SJCRH30 (cell line): ENCODE measurements around the gene IQSEC1. TPM values are rescaled to one million over a fixed set of nuclear protein-coding genes. Genes with fewer than 3 reads are reported as not detected.

Experiments
- DNase-seq, 2 experiments: peaks; one replicate each; pipeline ENCODE4 v3.0.0-alpha.2; 2015 to 2020
- H3K27ac ChIP-seq: fragments of 250-450 bp; sonication (Bioruptor Pico); 2 replicates; pipeline ENCODE4 v1.5.1; 2020; ENCODE audit warnings: mild to moderate bottlenecking, moderate library complexity
- H3K27me3 ChIP-seq: fragments of 250-450 bp; sonication (Bioruptor Pico); 2 replicates; pipeline ENCODE4 v1.5.1; 2020; ENCODE audit warnings: mild to moderate bottlenecking, moderate library complexity
- H3K36me3 ChIP-seq: fragments of 250-450 bp; sonication (Bioruptor Pico); 2 replicates; pipeline ENCODE4 v1.5.1; 2020; ENCODE audit warnings: mild to moderate bottlenecking, moderate library complexity
- H3K4me1 ChIP-seq: fragments of 250-450 bp; sonication (Bioruptor Pico); 2 replicates; pipeline ENCODE4 v1.5.1; 2020; ENCODE audit warnings: mild to moderate bottlenecking, moderate library complexity
- H3K4me3 ChIP-seq: fragments of 250-450 bp; sonication (Bioruptor Pico); 2 replicates; pipeline ENCODE4 v1.5.1; 2020; ENCODE audit warnings: mild to moderate bottlenecking, moderate library complexity
- H3K9me3 ChIP-seq: fragments of 250-450 bp; sonication (Bioruptor Pico); replicated peaks from 2 replicates; pipeline ENCODE4 v1.5.1; 2020; ENCODE audit warnings: mild to moderate bottlenecking, moderate library complexity
- total RNA-seq: library from RNA; depleted of rRNA; stranded (reverse); fragments of >200 nt; shearing (Covaris generic); gene quantifications from 2 replicates; pipeline ENCODE4 v1.2.3, GENCODE V29; 2014; rRNA removed

Gene IQSEC1
- total RNA-seq, result 5.7 and 6.8 TPM in 2 replicates

GRCh38 chr3:13073326-13074005 is at the start of gene IQSEC1:
IQSEC1 (minus strand) TSS chr3:13073429; CDS start chr3:13073014, 415 bp downstream.
- no peaks in the 10 kb centered on the region for H3K36me3 ChIP-seq
- H3K27me3 ChIP-seq, result peaks cover 40% of the 10 kb centered on the region
- no peak for DNase-seq
- no peak within 1 kb of the TSS for H3K4me3 ChIP-seq
- H3K4me1 ChIP-seq, result no peaks in the 10 kb centered on the region
- H3K9me3 ChIP-seq, result no peaks in the 10 kb centered on the region
- H3K27ac ChIP-seq, result no peak within 1 kb of the TSS

- no peaks in the 10 kb centered on the region for H3K4me1 ChIP-seq
- no peaks in the 10 kb centered on the region for H3K36me3 ChIP-seq
- H3K27ac ChIP-seq, result no peak overlapping the region
- H3K4me3 ChIP-seq, result no peak overlapping the region
- DNase-seq, result no peak
- peaks cover 11% of the 10 kb centered on the region for H3K27me3 ChIP-seq
- no peaks in the 10 kb centered on the region for H3K9me3 ChIP-seq
These were observed 49.1 kb upstream of the IQSEC1 start for GRCh38 chr3:13122081-13123012.

- H3K4me3 ChIP-seq, result no peak overlapping the region
- no peaks in the 10 kb centered on the region for H3K9me3 ChIP-seq
- H3K36me3 ChIP-seq, result no peaks in the 10 kb centered on the region
- peaks cover 11% of the 10 kb centered on the region for H3K27me3 ChIP-seq
- DNase-seq, result no peak
- no peaks in the 10 kb centered on the region for H3K4me1 ChIP-seq
- no peak overlapping the region for H3K27ac ChIP-seq
These were observed 48.3 kb upstream of the IQSEC1 start for GRCh38 chr3:13121553-13122001.

- Histone ChIP-seq H3K36me3 (no peaks in the 10 kb centered on the region), H3K27ac (no peak overlapping the region), H3K4me3 (no peak overlapping the region), H3K9me3 (no peaks in the 10 kb centered on the region), H3K4me1 (no peaks in the 10 kb centered on the region), H3K27me3 (peaks cover 11% of the 10 kb centered on the region)
- DNase-seq, result no peak
These were observed 47.8 kb upstream of the IQSEC1 start for GRCh38 chr3:13120928-13121552.

- Histone ChIP-seq H3K36me3 (no peaks in the 10 kb centered on the region), H3K9me3 (no peaks in the 10 kb centered on the region), H3K4me3 (no peak overlapping the region), H3K27ac (no peak overlapping the region), H3K27me3 (peaks cover 11% of the 10 kb centered on the region), H3K4me1 (no peaks in the 10 kb centered on the region)
- DNase-seq, result no peak
These were observed 47.2 kb upstream of the IQSEC1 start for GRCh38 chr3:13120289-13120927.

GRCh38 chr3:13119471-13120220 is 46.4 kb upstream of the IQSEC1 start:
- Histone ChIP-seq H3K36me3 (no peaks in the 10 kb centered on the region), H3K27me3 (peaks cover 9% of the 10 kb centered on the region), H3K27ac (no peak overlapping the region), H3K4me3 (no peak overlapping the region), H3K4me1 (no peaks in the 10 kb centered on the region), H3K9me3 (no peaks in the 10 kb centered on the region)
- no peak for DNase-seq

GRCh38 chr3:13116426-13116825 is 43.2 kb upstream of the IQSEC1 start:
- no peak for DNase-seq
- no peak overlapping the region for H3K4me3 ChIP-seq
- peaks cover 3% of the 10 kb centered on the region; the same call in 1 of the 2 replicates for H3K4me1 ChIP-seq
- peaks cover 6% of the 10 kb centered on the region for H3K27me3 ChIP-seq
- no peak overlapping the region for H3K27ac ChIP-seq
- H3K9me3 ChIP-seq, result no peaks in the 10 kb centered on the region
- no peaks in the 10 kb centered on the region for H3K36me3 ChIP-seq

- no peaks in the 10 kb centered on the region for H3K9me3 ChIP-seq
- H3K27me3 ChIP-seq, result peaks cover 2% of the 10 kb centered on the region
- DNase-seq, result no peak
- no peaks in the 10 kb centered on the region for H3K36me3 ChIP-seq
- peaks cover 8% of the 10 kb centered on the region; the same call in 1 of the 2 replicates for H3K4me1 ChIP-seq
- H3K4me3 ChIP-seq, result no peak overlapping the region
- H3K27ac ChIP-seq, result no peak overlapping the region
These were observed 42.8 kb upstream of the IQSEC1 start for GRCh38 chr3:13115991-13116390.

- no peaks in the 10 kb centered on the region; the same call in none of the 2 replicates for H3K27me3 ChIP-seq
- H3K4me3 ChIP-seq, result no peak overlapping the region
- no peaks in the 10 kb centered on the region for H3K9me3 ChIP-seq
- H3K27ac ChIP-seq, result no peak overlapping the region
- DNase-seq, result no peak
- H3K4me1 ChIP-seq, result peaks cover 10% of the 10 kb centered on the region; the same call in 1 of the 2 replicates
- H3K36me3 ChIP-seq, result no peaks in the 10 kb centered on the region
These were observed 42.3 kb upstream of the IQSEC1 start for GRCh38 chr3:13115576-13115910.

GRCh38 chr3:13114811-13115575 is 41.8 kb upstream of the IQSEC1 start:
- Histone ChIP-seq H3K27me3 (no peaks in the 10 kb centered on the region; the same call in 1 of the 2 replicates), H3K27ac (no peak overlapping the region), H3K9me3 (no peaks in the 10 kb centered on the region), H3K36me3 (no peaks in the 10 kb centered on the region), H3K4me1 (peaks cover 16% of the 10 kb centered on the region; the same call in 1 of the 2 replicates), H3K4me3 (no peak overlapping the region)
- no peak for DNase-seq

GRCh38 chr3:13113346-13114330 is 40.4 kb upstream of the IQSEC1 start:
- H3K27ac ChIP-seq, result no peak overlapping the region
- no peaks in the 10 kb centered on the region; the same call in 1 of the 2 replicates for H3K27me3 ChIP-seq
- peaks cover 16% of the 10 kb centered on the region; the same call in 1 of the 2 replicates for H3K4me1 ChIP-seq
- DNase-seq, result no peak
- no peak overlapping the region for H3K4me3 ChIP-seq
- H3K9me3 ChIP-seq, result no peaks in the 10 kb centered on the region
- no peaks in the 10 kb centered on the region for H3K36me3 ChIP-seq

- Histone ChIP-seq H3K9me3 (no peaks in the 10 kb centered on the region), H3K27ac (no peak overlapping the region), H3K36me3 (no peaks in the 10 kb centered on the region), H3K27me3 (no peaks in the 10 kb centered on the region; the same call in 1 of the 2 replicates), H3K4me1 (peaks cover 16% of the 10 kb centered on the region; the same call in 1 of the 2 replicates), H3K4me3 (no peak overlapping the region)
- DNase-seq, result no peak
These were observed 39.5 kb upstream of the IQSEC1 start for GRCh38 chr3:13112521-13113345.
